Body of pancreas (tissue), 4 donors: Measurements from ENCODE around the gene PRM2. TPM values are rescaled to one million over a fixed set of nuclear protein-coding genes. Genes with fewer than 3 reads are reported as not detected.

Experiments
- ATAC-seq: fragments of 150-250 bp; one replicate; pipeline ENCODE4 v1.9.1; 2016
- DNase-seq, 4 donors: peaks; one replicate each; pipeline ENCODE4 v3.0.0-alpha.2; 2019
- H3K27ac ChIP-seq, 4 donors: fragments of 200-600 bp; sonication (generic); 1 replicate in 3 of 4; 2 replicates in 1 of 4; pipeline versions ENCODE4 v1.5.1 to v1.6.1; 2016 to 2019; ENCODE audit warnings: mild to moderate bottlenecking in 1 of 4, mixed read lengths in 1 of 4, moderate library complexity in 1 of 4
- H3K27me3 ChIP-seq, 2 donors: fragments of 200-600 bp; sonication (generic); one replicate each; pipeline ENCODE4 v1.6.0; 2016; ENCODE audit warnings: mild to moderate bottlenecking in 1 of 2
- H3K36me3 ChIP-seq, 2 donors: fragments of 200-600 bp; sonication (generic); replicated peaks in 1 of 2; 2 replicates each; pipeline ENCODE4 v1.5.1; 2016; ENCODE audit warnings: low read depth in 2 of 2; ENCODE audit not compliant: insufficient read depth in 1 of 2
- H3K4me1 ChIP-seq: fragments of 200-600 bp; sonication (generic); one replicate; pipeline ENCODE4 v1.6.0; 2016
- H3K4me3 ChIP-seq, 2 donors: fragments of 200-600 bp; sonication (generic); 1 replicate in 1 of 2; 2 replicates in 1 of 2; pipeline ENCODE4 v1.5.1; 2016 to 2019
- H3K9me3 ChIP-seq, 3 donors: fragments of 200-600 bp; sonication (generic); 1 replicate in 2 of 3; 2 replicates in 1 of 3; pipeline ENCODE4 v1.5.1; 2016
- CTCF ChIP-seq, 7 experiments: fragments of 450-650 bp in 4 of 7; fragments of 200-600 bp in 3 of 7; sonication (generic) in 3 of 7; IDR thresholded peaks; one replicate each; pipeline ENCODE4 v1.5.1; 2016 to 2019; ENCODE audit warnings: antibody characterized with exemption in 7 of 7
- POLR2A ChIP-seq, 3 donors: fragments of 450-650 bp; IDR thresholded peaks; one replicate each; pipeline ENCODE4 v1.6.1; 2016; ENCODE audit warnings: antibody characterized with exemption in 3 of 3, mild to moderate bottlenecking in 2 of 3
- WGBS, 2 donors: methylation state at CpG; one replicate each; pipeline ENCODE4 v1.1.5; 2017; 5-methylcytosine and 5-hydroxymethylcytosine counted together
- intact Hi-C: fragments of 100-400 bp; cut with DNase I; formaldehyde crosslinking; loops from one replicate; pipeline ENCODE4 v1.15.1; 2023
- total RNA-seq, 2 donors: library from RNA; depleted of rRNA; stranded (reverse); fragments of >200 nt; gene quantifications; one replicate each; pipeline ENCODE4 v1.1.0, GENCODE V29; 2016

The PRM2 gene
- total RNA-seq, 2 donors from 2014 or later: not detected

GRCh38 chr16:11277607-11278337 is 1.5 kb upstream of the PRM2 start:
- intact Hi-C loops: no loop called here
- Histone ChIP-seq H3K36me3 (no peaks in the 10 kb centered on the region), H3K9me3 (no peaks in the 10 kb centered on the region), H3K4me3 (no peak overlapping the region), H3K27me3 (no peaks in the 10 kb centered on the region), H3K27ac (no peak overlapping the region), H3K4me1 (no peaks in the 10 kb centered on the region)
- 82 to 83% methylated on average over 12 of the region's 12 CpGs for WGBS, 2 donors
- TF ChIP-seq CTCF (IDR thresholded peaks at IDR 0.05) (no peak), POLR2A (IDR thresholded peaks at IDR 0.05) (no peak)
- ATAC-seq (no peak), DNase-seq (no peak)

DNA sequence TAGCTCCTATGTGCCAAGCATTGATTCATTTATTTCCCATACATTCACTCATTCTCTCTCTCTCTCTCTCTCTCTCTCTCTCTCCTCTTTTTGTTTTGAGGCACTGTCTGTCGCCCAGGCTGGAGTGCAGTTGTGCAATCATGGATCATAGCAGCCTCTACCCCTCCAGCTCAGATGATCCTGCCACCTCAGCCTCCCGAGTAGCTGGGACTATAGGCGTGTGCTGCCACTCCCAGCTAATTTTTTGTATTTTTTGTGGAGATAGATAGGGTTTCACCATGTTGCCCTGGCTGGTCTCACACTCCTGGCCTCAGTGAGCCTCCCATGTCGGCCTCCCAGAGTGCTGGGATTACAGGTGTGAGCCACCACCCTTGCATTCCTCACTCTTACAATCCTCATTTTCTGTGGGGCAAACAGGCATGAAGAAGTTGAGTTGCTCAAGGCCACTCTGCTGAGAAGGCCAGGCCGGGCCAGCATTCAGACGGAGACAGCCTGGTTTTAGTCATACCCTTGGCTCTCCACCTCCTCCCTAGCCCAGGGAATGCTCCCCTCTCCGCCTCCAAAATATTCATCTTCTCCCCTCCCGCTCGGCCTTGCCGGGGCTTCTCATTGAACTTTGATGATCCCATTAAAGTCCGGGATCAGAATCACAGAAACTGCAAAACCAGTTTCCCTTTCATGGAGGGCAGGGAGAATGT is 765 bp upstream of the PRM2 start:
- no peak overlapping the region for H3K27ac ChIP-seq
- TF ChIP-seq CTCF (IDR thresholded peaks at IDR 0.05): no peak
- TF ChIP-seq POLR2A (IDR thresholded peaks at IDR 0.05): no peak
- no peaks in the 10 kb centered on the region for H3K9me3 ChIP-seq
- no peaks in the 10 kb centered on the region for H3K27me3 ChIP-seq
- DNase-seq: no peak
- 84 to 89% methylated on average over 11 of the region's 11 CpGs for WGBS, 2 donors
- ATAC-seq: no peak
- no peak overlapping the region for H3K4me3 ChIP-seq
- intact Hi-C loops: no loop called here
- no peaks in the 10 kb centered on the region for H3K4me1 ChIP-seq
- no peaks in the 10 kb centered on the region for H3K36me3 ChIP-seq

GRCh38 chr16:11274964-11275363 is 1.3 kb downstream of the PRM2 start:
- Histone ChIP-seq H3K27me3 (no peaks in the 10 kb centered on the region), H3K4me3 (no peak overlapping the region), H3K4me1 (no peaks in the 10 kb centered on the region), H3K27ac (no peak overlapping the region), H3K9me3 (no peaks in the 10 kb centered on the region), H3K36me3 (no peaks in the 10 kb centered on the region)
- whole genome bisulfite sequencing, 2 donors: 74 to 91% methylated on average over 6 to 7 of the region's 7 CpGs
- TF ChIP-seq POLR2A (IDR thresholded peaks at IDR 0.05) (no peak), CTCF (IDR thresholded peaks at IDR 0.05) (no peak)
- no peak for ATAC-seq
- intact Hi-C loops: no loop called here
- DNase-seq: no peak

DNA sequence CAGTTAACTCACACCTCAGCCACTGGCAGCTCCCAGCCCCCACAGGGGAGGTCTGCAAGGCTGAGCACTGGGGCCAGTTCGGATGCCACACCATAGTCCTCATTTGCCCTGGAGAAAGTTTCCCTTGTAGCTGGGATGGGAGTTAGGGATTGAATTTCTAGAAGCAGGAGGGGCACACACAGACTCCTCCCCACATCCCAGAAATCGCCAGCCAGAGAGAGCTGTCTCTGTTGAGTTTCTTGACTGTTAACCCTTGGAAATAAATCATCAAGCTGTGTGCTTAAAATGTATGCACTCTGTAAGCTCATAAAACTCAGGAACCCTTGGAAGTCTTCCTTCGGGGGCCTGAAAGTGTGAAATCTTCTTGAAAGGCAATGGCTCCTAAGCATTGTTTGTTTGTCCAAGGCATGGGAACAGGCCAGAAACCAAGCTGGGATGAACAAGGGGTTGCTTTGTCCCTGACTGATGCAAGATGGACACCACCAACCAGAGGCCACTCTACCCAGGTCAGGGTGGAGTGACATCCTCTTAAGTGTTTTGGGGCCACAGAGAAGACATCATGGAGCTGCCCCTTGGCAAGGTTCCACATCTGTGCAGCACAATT is 2.5 kb downstream of the PRM2 start:
- H3K27ac ChIP-seq: no peak overlapping the region
- H3K4me3 ChIP-seq: no peak overlapping the region
- H3K27me3 ChIP-seq: no peaks in the 10 kb centered on the region
- intact Hi-C loops: no loop called here
- no peak for ATAC-seq
- TF ChIP-seq POLR2A (IDR thresholded peaks at IDR 0.05) (no peak), CTCF (IDR thresholded peaks at IDR 0.05) (no peak)
- no peaks in the 10 kb centered on the region for H3K9me3 ChIP-seq
- no peaks in the 10 kb centered on the region for H3K36me3 ChIP-seq
- DNase-seq: no peak
- 71 to 75% methylated on average over 3 of the region's 3 CpGs for WGBS, 2 donors
- H3K4me1 ChIP-seq: no peaks in the 10 kb centered on the region
